HepG2 (cell line): ENCODE data around the gene LLGL2. TPM values are rescaled to one million over a fixed set of nuclear protein-coding genes. Genes with fewer than 3 reads are reported as not detected.

Source experiments
- ARID4A ChIP-seq: sonication (generic); formaldehyde crosslinking; IDR thresholded peaks from 2 replicates; pipeline ENCODE4 v1.5.0; 2020; ENCODE audit warnings: mild to moderate bottlenecking, missing genetic modification reagents, borderline replicate concordance
- ATF4 ChIP-seq, 2 experiments: fragments of 450-650 bp in 1 of 2; sonication (generic) in 1 of 2; formaldehyde crosslinking; IDR thresholded peaks; 2 replicates each; pipeline versions ENCODE4 v1.5.0 to v1.8.0; 2020 to 2022; ENCODE audit warnings: mild to moderate bottlenecking in 1 of 2, missing genetic modification reagents in 1 of 2
- BRD4 ChIP-seq: sonication (generic); formaldehyde crosslinking; IDR thresholded peaks from 2 replicates; pipeline ENCODE4 v1.4.0; 2020; ENCODE audit warnings: missing genetic modification reagents
- DNMT3B ChIP-seq: conservative IDR thresholded peaks from 2 replicates; pipeline ENCODE4 v1.6.1; 2016; ENCODE audit warnings: missing biosample characterization, control low read depth
- GMEB1 ChIP-seq: sonication (generic); formaldehyde crosslinking; IDR thresholded peaks from 2 replicates; pipeline ENCODE4 v1.5.1; 2020; ENCODE audit warnings: missing genetic modification reagents, mild to moderate bottlenecking, borderline replicate concordance
- HDAC1 ChIP-seq: sonication (generic); formaldehyde crosslinking; IDR thresholded peaks from 2 replicates; pipeline ENCODE4 v1.5.1; 2020; ENCODE audit warnings: mild to moderate bottlenecking, missing genetic modification reagents
- KDM3A ChIP-seq: IDR thresholded peaks from 2 replicates; pipeline ENCODE4 v1.6.1; 2018; ENCODE audit warnings: low read depth, missing compliant biosample characterization
- PREB ChIP-seq: sonication (generic); formaldehyde crosslinking; IDR thresholded peaks from 2 replicates; pipeline ENCODE4 v1.4.0; 2020; ENCODE audit warnings: missing genetic modification reagents
- REPIN1 ChIP-seq: sonication (generic); formaldehyde crosslinking; IDR thresholded peaks from 2 replicates; pipeline ENCODE4 v1.8.0; 2022; ENCODE audit warnings: missing genetic modification reagents, low read depth, mild to moderate bottlenecking, borderline replicate concordance
- SMAD3 ChIP-seq: sonication (generic); formaldehyde crosslinking; IDR thresholded peaks from 2 replicates; pipeline ENCODE4 v1.4.0; 2020; ENCODE audit warnings: missing genetic modification reagents
- STAT5B ChIP-seq: sonication (generic); formaldehyde crosslinking; IDR thresholded peaks from 2 replicates; pipeline ENCODE4 v1.4.0; 2020; ENCODE audit warnings: missing genetic modification reagents
- TBX2 ChIP-seq: sonication (generic); formaldehyde crosslinking; IDR thresholded peaks from 2 replicates; pipeline ENCODE4 v1.5.0; 2020; ENCODE audit warnings: missing genetic modification reagents, mild to moderate bottlenecking, borderline replicate concordance
- YEATS2 ChIP-seq: sonication (generic); formaldehyde crosslinking; IDR thresholded peaks from 2 replicates; pipeline ENCODE4 v1.4.0; 2020; ENCODE audit warnings: missing genetic modification reagents, borderline replicate concordance
- ZFY ChIP-seq: sonication (generic); formaldehyde crosslinking; IDR thresholded peaks from 2 replicates; pipeline ENCODE4 v1.4.0; 2020; ENCODE audit warnings: missing genetic modification reagents
- ZIK1 ChIP-seq: sonication (generic); formaldehyde crosslinking; IDR thresholded peaks from 2 replicates; pipeline ENCODE4 v1.5.0; 2020; ENCODE audit warnings: mild to moderate bottlenecking, low read depth, missing genetic modification reagents, borderline replicate concordance
- ZNF335 ChIP-seq: sonication (generic); formaldehyde crosslinking; IDR thresholded peaks from 2 replicates; pipeline ENCODE4 v1.4.0; 2020; ENCODE audit warnings: missing genetic modification reagents
- ZNF350 ChIP-seq: sonication (generic); formaldehyde crosslinking; IDR thresholded peaks from 2 replicates; pipeline ENCODE4 v1.4.0; 2020; ENCODE audit warnings: mild to moderate bottlenecking, low read depth, missing genetic modification reagents, borderline replicate concordance
- ZNF576 ChIP-seq: sonication (generic); formaldehyde crosslinking; IDR thresholded peaks from 2 replicates; pipeline ENCODE4 v1.4.0; 2020; ENCODE audit warnings: mild to moderate bottlenecking, missing genetic modification reagents
- polyA plus RNA-seq, 8 experiments: library from polyadenylated mRNA; depleted of rRNA in 3 of 8; stranded (reverse) in 7 of 8; unstranded in 1 of 8; fragments of >200 nt; fragmentation: Illumina TruSeq in 4 of 8; extraction: Trizol in 4 of 8; gene quantifications; 2 replicates each; pipeline versions ENCODE4 v1.2.1 to v1.2.3, GENCODE V29; 2011 to 2016; ENCODE audit warnings: low read depth in 4 of 8, missing spikeins in 1 of 8, mixed read lengths in 1 of 8; ENCODE audit not compliant: insufficient read depth in 1 of 8
- total RNA-seq, 5 experiments: library from RNA; depleted of rRNA; stranded (reverse); fragments of >200 nt; fragmentation: Illumina TruSeq; extraction: Trizol; gene quantifications; 2 replicates each; pipeline ENCODE4 v1.2.3, GENCODE V29; 2016; ENCODE audit warnings: low read depth in 1 of 5

LLGL2 gene
- total and polyA plus RNA-seq, 2 of the 13 experiments (the other 11 are each of a cell fraction or from before 2014, with no cell fraction given), result 83.0 to 86.7 TPM

- TF ChIP-seq PREB, result 0 out of 2 replicates have a peak, but pooled peaks have one; percentile 0
- TF ChIP-seq STAT5B (CRISPR knock-in tag), result no peak
- peak; percentile 95 for TF ChIP-seq ZNF335 (CRISPR knock-in tag)
- peak; percentile 69 for TF ChIP-seq ZFY (CRISPR knock-in tag)
- peak; percentile 90 for TF ChIP-seq TBX2 (CRISPR knock-in tag)
- no peak for TF ChIP-seq DNMT3B (CRISPR knock-in tag)
- peak; percentile 82; the same call in 1 of the 2 replicates for TF ChIP-seq ZNF350 (CRISPR knock-in tag)
- TF ChIP-seq ARID4A (CRISPR knock-in tag), result peak; percentile 78; the same call in 1 of the 2 replicates
- TF ChIP-seq KDM3A, result no peak
- no peak for TF ChIP-seq ATF4 (CRISPR knock-in tag; IDR thresholded peaks at IDR 0.05)
- TF ChIP-seq REPIN1, result peak; percentile 74
- peak; percentile 95; the same call in 1 of the 2 replicates for TF ChIP-seq ZIK1 (CRISPR knock-in tag)
- peak; percentile 91 for TF ChIP-seq YEATS2 (CRISPR knock-in tag)
- TF ChIP-seq SMAD3 (CRISPR knock-in tag), result 0 out of 2 replicates have a peak, but pooled peaks have one; percentile 45
- TF ChIP-seq BRD4, result 0 out of 2 replicates have a peak, but pooled peaks have one; percentile 68
- peak; percentile 54; the same call in 1 of the 2 replicates for TF ChIP-seq GMEB1
- peak; percentile 84 for TF ChIP-seq HDAC1 (CRISPR knock-in tag)
- TF ChIP-seq ZNF576, result 0 out of 2 replicates have a peak, but pooled peaks have one; percentile 73
Measured at GRCh38 chr17:75549246-75550138, 24.0 kb downstream of the LLGL2 start (continued).
